Chondrocyte (in vitro differentiated cells): ENCODE data around the gene ANTXR1. TPM values are rescaled to one million over a fixed set of nuclear protein-coding genes. Genes with fewer than 3 reads are reported as not detected.

Experiments
- DNase-seq: peaks from one replicate; pipeline ENCODE4 v3.0.0; 2021; ENCODE audit warnings: mixed read lengths, low spot score
- H3K27ac Mint-ChIP-seq: one replicate; pipeline ENCODE4 v1.8.0; 2021; ENCODE audit warnings: mild to moderate bottlenecking, moderate library complexity, mixed read lengths; ENCODE audit not compliant: unreplicated experiment
- H3K27me3 Mint-ChIP-seq: 2 replicates; pipeline ENCODE4 v1.8.0; 2021; ENCODE audit warnings: low read depth, mixed read lengths
- H3K36me3 Mint-ChIP-seq: 2 replicates; pipeline ENCODE4 v1.8.0; 2021; ENCODE audit warnings: low read depth, mixed read lengths
- H3K4me1 Mint-ChIP-seq: 2 replicates; pipeline ENCODE4 v1.8.0; 2021; ENCODE audit warnings: low read depth, mild to moderate bottlenecking, mixed read lengths
- H3K4me3 Mint-ChIP-seq: one replicate; pipeline ENCODE4 v1.8.0; 2021; ENCODE audit warnings: mild to moderate bottlenecking, moderate library complexity, mixed read lengths; ENCODE audit not compliant: unreplicated experiment
- H3K9me3 Mint-ChIP-seq: 2 replicates; pipeline ENCODE4 v1.8.0; 2021; ENCODE audit warnings: low read depth, mixed read lengths
- total RNA-seq: library from RNA; stranded (reverse); gene quantifications from 3 replicates; pipeline ENCODE4 v1.2.1, GENCODE V29; 2021
- TF ChIP-seq, protein P1 (sequence below): fragments of 200-600 bp; sonication (generic); IDR thresholded peaks from 2 replicates; pipeline ENCODE4 v1.5.0; 2021; ENCODE audit warnings: antibody characterized with exemption, mild to moderate bottlenecking, moderate library complexity

Gene ANTXR1
- total RNA-seq, 1 donor from 2014 or later, result 351 TPM

DNA sequence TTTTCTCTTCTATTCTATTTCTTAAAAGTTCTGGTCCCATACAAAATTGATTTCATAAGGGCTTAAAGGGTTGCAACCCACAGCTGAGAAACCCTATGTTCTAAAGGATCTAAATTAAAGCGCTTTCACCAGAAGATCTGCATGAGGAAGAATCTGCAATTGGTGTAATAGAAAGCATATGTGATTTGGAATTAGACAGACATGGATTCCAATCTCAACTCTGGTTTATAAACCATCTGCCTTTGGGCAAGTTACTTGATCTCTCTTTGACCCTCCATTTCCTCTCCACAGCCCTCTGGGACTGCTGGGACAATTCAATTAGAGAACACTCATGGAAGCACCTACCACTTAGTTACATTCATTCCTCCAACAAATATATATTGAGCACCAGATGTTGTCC is 178.7 kb downstream of the ANTXR1 start:
- H3K9me3 Mint-ChIP-seq, result no peaks in the 10 kb centered on the region
- peaks cover 50% of the 10 kb centered on the region for H3K4me1 Mint-ChIP-seq
- no peaks in the 10 kb centered on the region for H3K27me3 Mint-ChIP-seq
- no peak overlapping the region for H3K27ac Mint-ChIP-seq
- no peak for DNase-seq
- no peak overlapping the region for H3K4me3 Mint-ChIP-seq
- H3K36me3 Mint-ChIP-seq, result peaks cover 51% of the 10 kb centered on the region
- TF ChIP-seq, protein P1, sequence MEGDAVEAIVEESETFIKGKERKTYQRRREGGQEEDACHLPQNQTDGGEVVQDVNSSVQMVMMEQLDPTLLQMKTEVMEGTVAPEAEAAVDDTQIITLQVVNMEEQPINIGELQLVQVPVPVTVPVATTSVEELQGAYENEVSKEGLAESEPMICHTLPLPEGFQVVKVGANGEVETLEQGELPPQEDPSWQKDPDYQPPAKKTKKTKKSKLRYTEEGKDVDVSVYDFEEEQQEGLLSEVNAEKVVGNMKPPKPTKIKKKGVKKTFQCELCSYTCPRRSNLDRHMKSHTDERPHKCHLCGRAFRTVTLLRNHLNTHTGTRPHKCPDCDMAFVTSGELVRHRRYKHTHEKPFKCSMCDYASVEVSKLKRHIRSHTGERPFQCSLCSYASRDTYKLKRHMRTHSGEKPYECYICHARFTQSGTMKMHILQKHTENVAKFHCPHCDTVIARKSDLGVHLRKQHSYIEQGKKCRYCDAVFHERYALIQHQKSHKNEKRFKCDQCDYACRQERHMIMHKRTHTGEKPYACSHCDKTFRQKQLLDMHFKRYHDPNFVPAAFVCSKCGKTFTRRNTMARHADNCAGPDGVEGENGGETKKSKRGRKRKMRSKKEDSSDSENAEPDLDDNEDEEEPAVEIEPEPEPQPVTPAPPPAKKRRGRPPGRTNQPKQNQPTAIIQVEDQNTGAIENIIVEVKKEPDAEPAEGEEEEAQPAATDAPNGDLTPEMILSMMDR, result no peak

DNA sequence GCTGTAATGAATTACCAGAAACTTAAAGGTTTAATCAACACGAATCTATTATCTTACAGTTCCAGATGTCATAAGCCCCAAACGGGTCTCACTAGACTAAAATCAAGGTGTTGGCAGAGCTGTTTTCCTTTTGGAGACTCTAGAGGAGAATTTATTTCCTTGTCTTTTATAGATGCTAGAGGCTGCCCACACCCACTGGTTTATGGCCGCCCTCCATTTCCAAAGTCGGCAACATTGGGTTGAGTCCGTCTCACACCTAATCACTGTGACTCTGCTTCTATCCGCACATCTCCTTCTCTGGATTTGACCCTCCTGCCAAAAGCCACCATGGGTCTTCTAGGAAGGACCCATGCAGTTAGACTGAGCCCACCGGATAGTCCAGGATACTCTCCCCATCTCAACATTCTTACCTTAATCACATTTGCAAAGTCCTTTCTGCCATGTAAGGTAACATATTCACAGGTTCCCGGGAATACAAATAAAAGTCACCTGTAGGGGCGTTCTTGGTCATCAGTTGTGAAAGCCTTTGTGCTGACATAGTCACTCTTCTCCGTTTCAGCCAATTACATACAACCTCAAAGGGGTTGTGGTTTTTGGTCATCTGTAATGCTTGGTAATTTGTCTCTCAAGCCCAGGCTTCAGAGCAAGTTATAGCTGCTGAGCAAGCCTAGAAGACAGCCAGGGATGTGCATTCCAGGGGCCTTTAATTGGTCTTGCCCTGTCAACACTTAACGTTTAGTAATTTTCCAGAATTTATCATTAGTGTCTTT is 179.4 kb downstream of the ANTXR1 start:
- Mint-ChIP-seq H3K36me3 (peaks cover 51% of the 10 kb centered on the region), H3K4me1 (peaks cover 45% of the 10 kb centered on the region), H3K27me3 (no peaks in the 10 kb centered on the region), H3K27ac (no peak overlapping the region), H3K9me3 (no peaks in the 10 kb centered on the region), H3K4me3 (no peak overlapping the region)
- DNase-seq, result no peak
- TF ChIP-seq, protein P1, result no peak

DNA sequence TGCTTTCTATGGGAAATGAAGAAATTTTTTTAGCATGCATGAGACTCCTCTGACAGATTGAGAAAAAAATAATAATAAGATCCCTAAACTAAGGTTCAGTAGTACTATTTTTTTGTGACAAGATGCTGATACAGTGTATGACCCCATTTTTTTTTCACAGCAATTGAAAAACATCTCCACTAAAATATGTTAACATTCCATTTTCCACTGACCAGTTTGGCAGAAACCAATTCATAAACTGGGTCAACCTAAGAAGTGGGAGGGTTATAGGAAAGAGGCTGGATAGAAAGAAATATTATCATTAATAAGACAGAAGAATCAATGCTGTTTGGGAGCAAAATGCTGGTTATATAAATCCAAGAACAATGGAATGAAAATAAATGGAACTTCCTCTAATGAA is 182.7 kb downstream of the ANTXR1 start:
- no peak overlapping the region for H3K4me3 Mint-ChIP-seq
- TF ChIP-seq, protein P1, result no peak
- peaks cover 53% of the 10 kb centered on the region for H3K36me3 Mint-ChIP-seq
- H3K9me3 Mint-ChIP-seq, result no peaks in the 10 kb centered on the region
- no peaks in the 10 kb centered on the region for H3K27me3 Mint-ChIP-seq
- H3K4me1 Mint-ChIP-seq, result peaks cover 25% of the 10 kb centered on the region
- no peak for DNase-seq
- H3K27ac Mint-ChIP-seq, result peak overlapping the region; percentile 12

DNA sequence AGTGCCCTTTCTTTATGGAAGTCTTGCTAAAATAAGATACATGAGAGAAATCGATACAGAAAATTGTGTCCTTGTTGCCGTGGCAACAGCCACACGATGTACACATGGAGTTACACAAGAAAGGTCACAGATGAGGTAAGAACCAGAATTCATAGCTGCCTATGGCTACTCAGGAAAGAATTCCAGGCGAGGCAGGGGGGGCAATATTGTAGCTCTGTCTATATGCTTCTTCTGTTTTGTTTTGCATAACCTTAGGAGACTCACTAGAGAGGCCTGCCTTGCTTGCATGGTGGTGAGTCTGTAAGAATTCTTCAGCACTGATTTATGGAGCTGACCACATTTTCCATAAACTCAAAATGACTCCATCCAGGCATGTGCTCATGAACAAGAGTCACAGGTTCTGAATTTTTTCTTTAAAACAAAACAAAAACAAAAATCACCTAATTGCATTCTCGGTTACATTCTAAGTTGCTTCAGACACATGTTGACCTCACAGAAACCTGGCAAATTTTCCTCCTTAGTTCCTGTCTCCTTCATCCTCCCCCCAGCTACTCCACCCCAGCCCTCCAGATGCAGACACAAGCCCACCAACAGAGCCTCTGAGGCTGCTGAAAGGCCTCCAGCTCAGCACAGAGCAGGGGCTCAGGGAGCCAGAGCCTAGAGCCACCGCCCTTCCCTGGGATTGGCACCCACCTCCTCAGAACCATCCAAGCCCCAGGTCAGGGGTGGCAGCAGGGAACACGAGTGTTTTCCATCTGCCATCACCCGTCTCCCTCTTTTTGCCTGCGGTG is 183.5 kb downstream of the ANTXR1 start:
- Mint-ChIP-seq H3K4me1 (peaks cover 17% of the 10 kb centered on the region), H3K4me3 (no peak overlapping the region), H3K27me3 (no peaks in the 10 kb centered on the region), H3K27ac (peak overlapping the region; percentile 89), H3K36me3 (peaks cover 52% of the 10 kb centered on the region), H3K9me3 (no peaks in the 10 kb centered on the region)
- TF ChIP-seq, protein P1, result no peak
- no peak for DNase-seq

DNA sequence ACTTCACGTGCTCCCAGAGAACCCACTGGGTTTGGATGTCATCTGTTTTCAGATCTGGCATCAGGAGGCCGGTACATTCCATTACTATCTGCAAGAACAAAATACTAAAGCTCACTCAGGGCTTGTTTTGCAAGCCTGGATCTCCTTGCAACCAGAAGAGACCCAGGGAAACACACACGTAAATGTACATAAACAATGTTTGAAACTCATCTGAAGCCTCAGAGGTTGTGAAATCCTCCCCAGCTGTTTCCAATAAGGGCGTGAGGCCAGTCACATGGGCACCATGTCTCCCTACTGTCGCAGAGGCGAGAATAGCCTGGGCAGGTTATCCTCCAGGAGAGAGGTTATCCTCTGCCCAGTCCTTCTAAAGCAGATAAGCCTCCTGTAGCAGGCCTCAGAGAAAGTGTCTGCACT is 187.1 kb downstream of the ANTXR1 start:
- Mint-ChIP-seq H3K9me3 (no peaks in the 10 kb centered on the region), H3K36me3 (peaks cover 37% of the 10 kb centered on the region), H3K4me1 (peaks cover 13% of the 10 kb centered on the region), H3K27ac (no peak overlapping the region), H3K4me3 (no peak overlapping the region), H3K27me3 (no peaks in the 10 kb centered on the region)
- no peak for DNase-seq
- TF ChIP-seq, protein P1, result no peak
